SK-N-SH treated with all-trans-retinoic acid at 6 μM for 48 hours (cell line): ENCODE measurements around the gene MECR.
A peak's percentile ranks its signal among the peaks of the same experiment; 100 is the strongest.

ENCODE experiments used
- ATAC-seq: fragments of 200-7000 bp; cut with Tn5 transposase; 3 replicates; pipeline ENCODE4 v1.9.1; 2020; ENCODE audit warnings: mild to moderate bottlenecking, moderate library complexity
- ARNTL ChIP-seq: fragments of 450-650 bp; formaldehyde crosslinking; IDR thresholded peaks from 2 replicates; pipeline ENCODE4 v1.5.0; 2020; ENCODE audit warnings: low read depth, mild to moderate bottlenecking, moderate library complexity, borderline replicate concordance
- BACH2 ChIP-seq: fragments of 250-450 bp; sonication (Bioruptor Pico); IDR thresholded peaks from 2 replicates; pipeline ENCODE4 v1.9.0; 2021; ENCODE audit warnings: mild to moderate bottlenecking, borderline replicate concordance
- CSDC2 ChIP-seq: fragments of 250-450 bp; sonication (Bioruptor Pico); IDR thresholded peaks from 2 replicates; pipeline ENCODE4 v1.5.0; 2020; ENCODE audit warnings: mild to moderate bottlenecking, moderate library complexity
- GLIS3 ChIP-seq: fragments of 250-450 bp; sonication (Bioruptor Pico); IDR thresholded peaks from 2 replicates; pipeline ENCODE4 v1.5.0; 2020; ENCODE audit warnings: mild to moderate bottlenecking, moderate library complexity
- ISL1 ChIP-seq: fragments of 250-450 bp; sonication (Bioruptor Pico); IDR thresholded peaks from 2 replicates; pipeline ENCODE4 v2.1.2; 2022; ENCODE audit warnings: mild to moderate bottlenecking, moderate library complexity
- PPARA ChIP-seq: fragments of 250-450 bp; sonication (Bioruptor Pico); IDR thresholded peaks from 2 replicates; pipeline ENCODE4 v1.5.0; 2020; ENCODE audit warnings: mild to moderate bottlenecking, borderline replicate concordance
- RARB ChIP-seq: fragments of 250-450 bp; sonication (Bioruptor Pico); IDR thresholded peaks from 2 replicates; pipeline ENCODE4 v1.8.0; 2021; ENCODE audit warnings: mild to moderate bottlenecking, moderate library complexity
- SNAI2 ChIP-seq: fragments of 250-450 bp; sonication (Bioruptor Pico); IDR thresholded peaks from 2 replicates; pipeline ENCODE4 v1.5.0; 2020; ENCODE audit warnings: mild to moderate bottlenecking, moderate library complexity
- TCF4 ChIP-seq: fragments of 250-450 bp; sonication (Bioruptor Pico); IDR thresholded peaks from 2 replicates; pipeline ENCODE4 v1.8.0; 2021; ENCODE audit warnings: mild to moderate bottlenecking, moderate library complexity, borderline replicate concordance
- TOX ChIP-seq: fragments of 250-450 bp; sonication (Bioruptor Pico); IDR thresholded peaks from 2 replicates; pipeline ENCODE4 v1.8.0; 2021; ENCODE audit warnings: mild to moderate bottlenecking, moderate library complexity, borderline replicate concordance
- ZC3H10 ChIP-seq: fragments of 250-450 bp; sonication (Bioruptor Pico); IDR thresholded peaks from 2 replicates; pipeline ENCODE4 v1.5.1; 2021; ENCODE audit warnings: mild to moderate bottlenecking, moderate library complexity
- ZFP3 ChIP-seq: fragments of 250-450 bp; sonication (Bioruptor Pico); IDR thresholded peaks from 2 replicates; pipeline ENCODE4 v1.5.0; 2020; ENCODE audit warnings: mild to moderate bottlenecking, moderate library complexity
- ZFP30 ChIP-seq: fragments of 450-650 bp; formaldehyde crosslinking; IDR thresholded peaks from 2 replicates; pipeline ENCODE4 v1.5.0; 2022; ENCODE audit warnings: mild to moderate bottlenecking, moderate library complexity
- ZNF565 ChIP-seq: fragments of 450-650 bp; formaldehyde crosslinking; conservative IDR thresholded peaks from 2 replicates; pipeline ENCODE4 v1.5.0; 2020; ENCODE audit warnings: low read depth, mild to moderate bottlenecking, moderate library complexity
- ZNF70 ChIP-seq: fragments of 450-650 bp; formaldehyde crosslinking; IDR thresholded peaks from 2 replicates; pipeline ENCODE4 v1.5.0; 2020; ENCODE audit warnings: mild to moderate bottlenecking, moderate library complexity
- ZNF8 ChIP-seq: fragments of 450-650 bp; formaldehyde crosslinking; IDR thresholded peaks from 2 replicates; pipeline ENCODE4 v1.5.0; 2020; ENCODE audit warnings: mild to moderate bottlenecking, moderate library complexity
- TF ChIP-seq, protein P1 (sequence below): fragments of 250-450 bp; sonication (Bioruptor Pico); IDR thresholded peaks from 2 replicates; pipeline ENCODE4 v1.5.0; 2020; ENCODE audit warnings: mild to moderate bottlenecking, moderate library complexity
- TF ChIP-seq, protein P2 (sequence below): fragments of 250-450 bp; sonication (Bioruptor Pico); IDR thresholded peaks from 2 replicates; pipeline ENCODE4 v1.5.1; 2020; ENCODE audit warnings: low read depth, mild to moderate bottlenecking, moderate library complexity
- TF ChIP-seq, protein P3 (sequence below): fragments of 250-450 bp; sonication (Bioruptor Pico); IDR thresholded peaks from 2 replicates; pipeline ENCODE4 v1.8.0; 2020; ENCODE audit warnings: mild to moderate bottlenecking, moderate library complexity, borderline replicate concordance
- TF ChIP-seq, protein P4 (sequence below): fragments of 250-450 bp; sonication (Bioruptor Pico); IDR thresholded peaks from 2 replicates; pipeline ENCODE4 v1.8.0; 2021; ENCODE audit warnings: low read depth, mild to moderate bottlenecking, moderate library complexity, borderline replicate concordance

Gene MECR

DNA sequence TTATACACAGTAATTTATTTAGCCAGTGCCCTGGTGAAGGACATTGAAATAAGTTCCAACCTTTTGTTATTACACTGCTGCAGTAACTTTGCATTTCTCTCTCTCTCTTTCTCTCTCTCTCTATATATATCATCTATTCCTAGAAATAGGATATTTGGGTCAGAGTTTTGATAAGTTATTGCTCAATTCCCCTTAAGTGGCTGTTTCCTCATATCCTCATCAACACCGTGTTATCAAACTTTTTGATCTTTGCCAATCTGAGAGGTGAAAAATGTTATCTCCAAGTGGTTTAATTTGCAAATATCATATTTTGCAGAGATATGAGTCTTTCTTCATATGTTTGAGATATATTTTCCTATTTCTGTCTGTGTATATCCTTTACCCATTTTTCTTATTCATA lies 47.4 kb downstream of the MECR start:
- no peak for ATAC-seq
- TF ChIP-seq ZNF70 = no peak

DNA sequence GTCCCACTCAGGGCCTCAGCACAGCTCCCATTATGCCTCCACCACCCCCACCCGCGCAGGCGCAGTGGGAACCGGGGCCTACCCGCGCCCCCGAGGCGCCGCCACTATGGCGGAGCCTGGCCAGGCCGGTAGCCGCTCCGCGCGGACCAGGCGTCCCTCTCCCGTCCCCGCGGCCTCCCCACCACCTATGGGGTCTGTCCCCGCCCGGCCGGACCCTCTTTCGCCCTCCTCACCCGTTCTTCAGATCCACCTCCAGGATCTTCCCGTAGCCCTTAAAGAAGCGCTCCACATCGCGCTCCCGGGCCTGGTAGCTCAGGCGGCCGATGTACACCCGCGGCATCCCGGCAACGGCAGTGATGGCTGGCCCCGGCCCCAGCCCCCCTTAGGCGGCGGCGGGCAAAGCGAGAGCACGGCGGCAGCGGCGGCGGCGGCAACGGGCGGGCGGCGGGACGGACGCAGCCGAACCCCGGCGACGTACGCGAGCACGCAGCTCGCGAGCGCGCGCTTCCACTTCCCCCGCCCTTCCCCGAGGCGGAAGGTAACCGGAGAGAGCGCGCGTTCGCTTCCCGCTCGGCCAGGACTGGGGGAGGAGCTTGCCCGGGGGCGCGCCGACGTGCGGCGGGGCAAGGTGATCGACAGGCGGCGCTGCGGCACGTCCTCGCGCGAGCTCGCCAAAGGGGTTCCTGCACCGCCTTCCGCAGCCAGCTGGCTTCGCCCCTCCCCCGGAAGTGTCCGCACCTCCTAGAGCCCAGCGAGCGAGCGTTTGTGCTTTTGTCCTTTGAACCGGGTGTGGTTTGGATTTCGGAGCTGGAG lies 49.1 kb downstream of the MECR start, which contains the start of gene SRSF4:
Gene SRSF4 (minus strand): TSS at position 488 of the 813 bp plus-strand sequence. CDS start 148 bp downstream, at position 340.
- 0 out of 2 replicates have a peak, but pooled peaks have one; percentile 13 for TF ChIP-seq RARB (CRISPR knock-in tag)
- TF ChIP-seq, protein P1, sequence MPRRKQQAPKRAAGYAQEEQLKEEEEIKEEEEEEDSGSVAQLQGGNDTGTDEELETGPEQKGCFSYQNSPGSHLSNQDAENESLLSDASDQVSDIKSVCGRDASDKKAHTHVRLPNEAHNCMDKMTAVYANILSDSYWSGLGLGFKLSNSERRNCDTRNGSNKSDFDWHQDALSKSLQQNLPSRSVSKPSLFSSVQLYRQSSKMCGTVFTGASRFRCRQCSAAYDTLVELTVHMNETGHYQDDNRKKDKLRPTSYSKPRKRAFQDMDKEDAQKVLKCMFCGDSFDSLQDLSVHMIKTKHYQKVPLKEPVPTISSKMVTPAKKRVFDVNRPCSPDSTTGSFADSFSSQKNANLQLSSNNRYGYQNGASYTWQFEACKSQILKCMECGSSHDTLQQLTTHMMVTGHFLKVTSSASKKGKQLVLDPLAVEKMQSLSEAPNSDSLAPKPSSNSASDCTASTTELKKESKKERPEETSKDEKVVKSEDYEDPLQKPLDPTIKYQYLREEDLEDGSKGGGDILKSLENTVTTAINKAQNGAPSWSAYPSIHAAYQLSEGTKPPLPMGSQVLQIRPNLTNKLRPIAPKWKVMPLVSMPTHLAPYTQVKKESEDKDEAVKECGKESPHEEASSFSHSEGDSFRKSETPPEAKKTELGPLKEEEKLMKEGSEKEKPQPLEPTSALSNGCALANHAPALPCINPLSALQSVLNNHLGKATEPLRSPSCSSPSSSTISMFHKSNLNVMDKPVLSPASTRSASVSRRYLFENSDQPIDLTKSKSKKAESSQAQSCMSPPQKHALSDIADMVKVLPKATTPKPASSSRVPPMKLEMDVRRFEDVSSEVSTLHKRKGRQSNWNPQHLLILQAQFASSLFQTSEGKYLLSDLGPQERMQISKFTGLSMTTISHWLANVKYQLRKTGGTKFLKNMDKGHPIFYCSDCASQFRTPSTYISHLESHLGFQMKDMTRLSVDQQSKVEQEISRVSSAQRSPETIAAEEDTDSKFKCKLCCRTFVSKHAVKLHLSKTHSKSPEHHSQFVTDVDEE (CRISPR knock-in tag) = peak; percentile 88; the same call in 1 of the 2 replicates
- peak; percentile 23; the same call in 1 of the 2 replicates for TF ChIP-seq ZC3H10 (CRISPR knock-in tag)
- TF ChIP-seq, protein P2, sequence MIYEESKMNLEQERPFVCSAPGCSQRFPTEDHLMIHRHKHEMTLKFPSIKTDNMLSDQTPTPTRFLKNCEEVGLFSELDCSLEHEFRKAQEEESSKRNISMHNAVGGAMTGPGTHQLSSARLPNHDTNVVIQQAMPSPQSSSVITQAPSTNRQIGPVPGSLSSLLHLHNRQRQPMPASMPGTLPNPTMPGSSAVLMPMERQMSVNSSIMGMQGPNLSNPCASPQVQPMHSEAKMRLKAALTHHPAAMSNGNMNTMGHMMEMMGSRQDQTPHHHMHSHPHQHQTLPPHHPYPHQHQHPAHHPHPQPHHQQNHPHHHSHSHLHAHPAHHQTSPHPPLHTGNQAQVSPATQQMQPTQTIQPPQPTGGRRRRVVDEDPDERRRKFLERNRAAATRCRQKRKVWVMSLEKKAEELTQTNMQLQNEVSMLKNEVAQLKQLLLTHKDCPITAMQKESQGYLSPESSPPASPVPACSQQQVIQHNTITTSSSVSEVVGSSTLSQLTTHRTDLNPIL (CRISPR knock-in tag) = no peak
- TF ChIP-seq, all 23 proteins: peak for 3
- ATAC-seq = peak; percentile 93

DNA sequence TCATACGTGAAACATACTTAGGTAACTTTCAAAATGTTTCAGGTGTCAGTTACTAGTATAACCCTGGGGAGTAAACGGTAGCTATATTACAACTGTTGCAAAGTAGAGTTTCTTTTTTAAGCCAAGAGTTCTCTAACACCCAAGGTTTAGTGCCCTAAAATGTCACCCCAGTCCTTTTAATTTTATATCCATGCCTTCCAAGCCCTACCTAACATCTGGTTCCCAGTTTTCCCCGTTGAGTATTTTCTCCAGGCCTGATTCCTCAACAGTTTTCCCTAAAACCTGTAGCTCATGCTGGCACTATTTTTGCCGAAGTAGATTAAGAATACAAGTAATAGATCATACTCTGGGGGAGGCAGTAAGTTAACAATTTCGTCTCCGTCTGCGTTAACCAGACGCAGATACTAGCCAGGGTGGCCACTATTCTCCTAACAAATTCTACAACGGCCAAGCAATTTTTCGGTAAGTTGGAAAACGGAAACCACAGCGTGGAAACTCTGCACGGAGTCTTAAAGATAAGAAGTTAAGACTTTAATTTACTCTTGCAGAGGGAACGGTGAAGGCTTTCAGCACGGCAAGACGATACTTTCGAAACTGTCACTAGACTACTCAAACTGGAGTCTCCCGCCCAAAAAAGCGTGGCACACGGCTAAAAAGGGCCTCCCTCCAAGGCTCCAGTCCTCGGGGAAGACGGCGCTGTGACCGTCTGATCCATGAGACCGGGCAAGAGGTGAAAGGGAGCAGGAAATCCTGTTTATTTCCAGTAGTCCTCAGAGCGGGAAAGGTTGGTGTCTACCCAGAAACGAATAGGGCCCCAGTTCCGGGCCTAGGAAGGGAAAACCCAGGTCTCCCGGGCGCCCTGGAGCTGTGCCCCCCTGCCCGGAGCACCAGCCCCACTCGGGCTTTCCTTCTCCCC lies 50.0 kb downstream of the MECR start:
- TF ChIP-seq TCF4 (CRISPR knock-in tag) = no peak
- no peak for TF ChIP-seq CSDC2
- no peak for TF ChIP-seq ISL1 (CRISPR knock-in tag)
- TF ChIP-seq ZNF8 = no peak
- no peak for TF ChIP-seq ZFP30 (CRISPR knock-in tag)
- TF ChIP-seq TOX (CRISPR knock-in tag) = no peak
- no peak for TF ChIP-seq RARB (CRISPR knock-in tag)
- no peak for TF ChIP-seq GLIS3 (CRISPR knock-in tag)
- peak; percentile 34 for ATAC-seq

DNA sequence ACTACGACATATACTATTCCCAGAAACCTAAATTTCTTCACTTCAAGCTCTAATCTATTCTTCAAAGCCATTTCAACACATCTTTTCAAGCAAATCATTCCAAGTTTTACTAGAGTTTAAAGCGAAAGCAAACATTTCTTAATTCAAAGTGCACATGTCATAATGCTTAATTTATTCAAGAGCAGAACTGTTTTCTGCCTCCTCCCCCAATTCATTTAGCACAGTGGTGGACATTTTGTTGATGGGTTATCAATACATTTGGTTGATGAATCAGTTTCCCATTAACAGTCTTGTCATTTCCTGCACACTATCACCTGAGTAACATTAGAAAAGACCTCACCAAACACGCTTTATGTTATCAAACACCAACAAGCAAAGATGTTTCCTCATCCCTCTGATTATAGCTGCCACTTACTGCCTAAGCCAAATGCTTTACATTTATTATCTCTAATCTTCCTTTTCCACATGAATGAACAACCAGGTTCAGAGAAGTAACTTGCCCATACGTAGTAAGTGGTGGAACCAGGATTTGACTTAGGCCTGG lies 51.0 kb downstream of the MECR start:
- no peak for ATAC-seq
- TF ChIP-seq PPARA (no peak), CSDC2 (no peak)
- TF ChIP-seq, protein P3, sequence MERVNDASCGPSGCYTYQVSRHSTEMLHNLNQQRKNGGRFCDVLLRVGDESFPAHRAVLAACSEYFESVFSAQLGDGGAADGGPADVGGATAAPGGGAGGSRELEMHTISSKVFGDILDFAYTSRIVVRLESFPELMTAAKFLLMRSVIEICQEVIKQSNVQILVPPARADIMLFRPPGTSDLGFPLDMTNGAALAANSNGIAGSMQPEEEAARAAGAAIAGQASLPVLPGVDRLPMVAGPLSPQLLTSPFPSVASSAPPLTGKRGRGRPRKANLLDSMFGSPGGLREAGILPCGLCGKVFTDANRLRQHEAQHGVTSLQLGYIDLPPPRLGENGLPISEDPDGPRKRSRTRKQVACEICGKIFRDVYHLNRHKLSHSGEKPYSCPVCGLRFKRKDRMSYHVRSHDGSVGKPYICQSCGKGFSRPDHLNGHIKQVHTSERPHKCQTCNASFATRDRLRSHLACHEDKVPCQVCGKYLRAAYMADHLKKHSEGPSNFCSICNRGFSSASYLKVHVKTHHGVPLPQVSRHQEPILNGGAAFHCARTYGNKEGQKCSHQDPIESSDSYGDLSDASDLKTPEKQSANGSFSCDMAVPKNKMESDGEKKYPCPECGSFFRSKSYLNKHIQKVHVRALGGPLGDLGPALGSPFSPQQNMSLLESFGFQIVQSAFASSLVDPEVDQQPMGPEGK (CRISPR knock-in tag) = no peak

DNA sequence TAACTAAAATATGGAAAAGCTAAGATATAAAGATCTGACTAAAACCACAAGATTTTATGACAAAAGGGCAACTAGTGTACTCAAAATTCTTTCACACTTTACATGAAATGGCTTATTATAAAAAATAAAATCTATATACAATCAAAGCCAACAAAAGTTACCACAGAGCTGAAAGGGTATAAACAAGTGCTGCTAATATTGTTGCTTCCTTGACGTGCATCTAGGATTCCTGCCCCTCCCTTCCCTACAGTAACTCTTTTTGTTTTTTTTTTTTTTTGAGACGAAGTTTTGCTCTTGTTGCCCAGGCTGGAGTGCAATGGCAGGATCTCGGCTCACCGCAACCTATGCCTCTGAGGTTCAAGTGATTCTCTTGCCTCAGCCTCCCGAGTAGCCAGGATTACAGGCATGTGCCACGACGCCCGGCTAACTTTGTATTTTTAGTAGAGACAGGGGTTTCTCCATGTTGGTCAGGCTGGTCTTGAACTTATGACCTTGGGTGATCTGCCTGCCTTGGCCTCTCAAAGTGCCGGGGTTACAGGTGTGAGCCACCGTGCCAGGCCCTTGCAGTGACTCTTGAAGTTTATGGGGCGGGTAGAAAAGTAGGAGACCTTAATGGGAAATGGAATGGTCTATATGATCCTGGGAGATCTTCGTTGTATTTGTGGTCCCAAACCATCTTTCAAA lies 53.6 kb downstream of the MECR start:
- no peak for ATAC-seq
- TF ChIP-seq ZFP30 (CRISPR knock-in tag) = no peak
- TF ChIP-seq, protein P4, sequence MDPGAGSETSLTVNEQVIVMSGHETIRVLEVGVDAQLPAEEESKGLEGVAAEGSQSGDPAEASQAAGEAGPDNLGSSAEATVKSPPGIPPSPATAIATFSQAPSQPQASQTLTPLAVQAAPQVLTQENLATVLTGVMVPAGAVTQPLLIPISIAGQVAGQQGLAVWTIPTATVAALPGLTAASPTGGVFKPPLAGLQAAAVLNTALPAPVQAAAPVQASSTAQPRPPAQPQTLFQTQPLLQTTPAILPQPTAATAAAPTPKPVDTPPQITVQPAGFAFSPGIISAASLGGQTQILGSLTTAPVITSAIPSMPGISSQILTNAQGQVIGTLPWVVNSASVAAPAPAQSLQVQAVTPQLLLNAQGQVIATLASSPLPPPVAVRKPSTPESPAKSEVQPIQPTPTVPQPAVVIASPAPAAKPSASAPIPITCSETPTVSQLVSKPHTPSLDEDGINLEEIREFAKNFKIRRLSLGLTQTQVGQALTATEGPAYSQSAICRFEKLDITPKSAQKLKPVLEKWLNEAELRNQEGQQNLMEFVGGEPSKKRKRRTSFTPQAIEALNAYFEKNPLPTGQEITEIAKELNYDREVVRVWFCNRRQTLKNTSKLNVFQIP = no peak
- no peak for TF ChIP-seq RARB (CRISPR knock-in tag)
- TF ChIP-seq ZFP3 = no peak
- TF ChIP-seq ZNF565 = no peak
- TF ChIP-seq ZNF70 = no peak
- no peak for TF ChIP-seq BACH2 (CRISPR knock-in tag)
- no peak for TF ChIP-seq ZNF8
- no peak for TF ChIP-seq ARNTL (CRISPR knock-in tag)
- no peak for TF ChIP-seq TOX (CRISPR knock-in tag)
- TF ChIP-seq SNAI2 (CRISPR knock-in tag) = no peak
- no peak for TF ChIP-seq GLIS3 (CRISPR knock-in tag)
- no peak for TF ChIP-seq PPARA
- TF ChIP-seq, protein P3 (CRISPR knock-in tag) = no peak
